Endothelial cell (in vitro differentiated cells): ENCODE measurements around the gene PCDHGB2. TPM values are rescaled to one million over a fixed set of nuclear protein-coding genes. Genes with fewer than 3 reads are reported as not detected.
"Not testable (repeated sequence)": the region's sequence is repeated elsewhere in the genome, so short reads cannot be mapped to it uniquely, and the experiment has no call there.

Experiments used
- DNase-seq: peaks from one replicate; pipeline ENCODE4 v3.0.0; 2021; ENCODE audit warnings: low spot score
- H3K27ac Mint-ChIP-seq: one replicate; pipeline ENCODE4 v1.8.0; 2021; ENCODE audit warnings: mixed read lengths, inconsistent platforms; ENCODE audit not compliant: unreplicated experiment
- H3K27me3 Mint-ChIP-seq: one replicate; pipeline ENCODE4 v1.8.0; 2021; ENCODE audit warnings: mild to moderate bottlenecking, moderate library complexity, mixed read lengths, inconsistent platforms; ENCODE audit not compliant: unreplicated experiment
- H3K36me3 Mint-ChIP-seq: one replicate; pipeline ENCODE4 v1.8.0; 2021; ENCODE audit warnings: mild to moderate bottlenecking, low read depth, mixed read lengths, inconsistent platforms; ENCODE audit not compliant: unreplicated experiment
- H3K4me1 Mint-ChIP-seq: one replicate; pipeline ENCODE4 v1.8.0; 2021; ENCODE audit warnings: mild to moderate bottlenecking, mixed read lengths, inconsistent platforms; ENCODE audit not compliant: unreplicated experiment
- H3K4me3 Mint-ChIP-seq: one replicate; pipeline ENCODE4 v1.8.0; 2021; ENCODE audit warnings: mild to moderate bottlenecking, mixed read lengths, inconsistent platforms; ENCODE audit not compliant: unreplicated experiment
- H3K9me3 Mint-ChIP-seq: one replicate; pipeline ENCODE4 v1.8.0; 2021; ENCODE audit warnings: mixed read lengths, inconsistent platforms; ENCODE audit not compliant: unreplicated experiment
- CTCF ChIP-seq: fragments of 200-600 bp; sonication (generic); IDR thresholded peaks from one replicate; pipeline ENCODE4 v1.5.0; 2021; ENCODE audit warnings: antibody characterized with exemption; ENCODE audit not compliant: unreplicated experiment
- total RNA-seq: library from RNA; stranded (reverse); fragmentation: NEBNext Ultra II Directional; extraction: Animal tissue kit (Norgen Biotek cat#: 25700); gene quantifications from one replicate; pipeline ENCODE4 v1.2.1, GENCODE V29; 2021; ENCODE audit not compliant: unreplicated experiment

PCDHGB2 gene
- total RNA-seq, 1 donor from 2014 or later: 11.1 TPM

GRCh38 chr5:141330299-141331080 lies 29.3 kb upstream of the PCDHGB2 start, which contains the start of gene PCDHGA1:
Gene PCDHGA1 (plus strand): TSS chr5:141330514.
- Mint-ChIP-seq H3K4me3 (peak within 1 kb of the TSS; percentile 51), H3K36me3 (peaks cover 31% of the 10 kb centered on the region), H3K27me3 (peaks cover 9% of the 10 kb centered on the region), H3K27ac (no peak within 1 kb of the TSS), H3K4me1 (no peaks in the 10 kb centered on the region), H3K9me3 (peaks cover 10% of the 10 kb centered on the region)
- peak; percentile 25 for DNase-seq
- TF ChIP-seq CTCF: peak; percentile 37

- H3K9me3 Mint-ChIP-seq: peaks cover 10% of the 10 kb centered on the region
Observed at GRCh38 chr5:141332571-141332970, 27.2 kb upstream of the PCDHGB2 start.

GRCh38 chr5:141338538-141339306 lies 21.1 kb upstream of the PCDHGB2 start, which contains the start of gene PCDHGA2:
Gene PCDHGA2 (plus strand): TSS chr5:141338760.
- no peak within 1 kb of the TSS for H3K27ac Mint-ChIP-seq
- H3K4me1 Mint-ChIP-seq: no peaks in the 10 kb centered on the region
- peaks cover 4% of the 10 kb centered on the region for H3K27me3 Mint-ChIP-seq
- DNase-seq: no peak
- peaks cover 22% of the 10 kb centered on the region for H3K36me3 Mint-ChIP-seq
- H3K4me3 Mint-ChIP-seq: no peak within 1 kb of the TSS
- no peak for TF ChIP-seq CTCF
- H3K9me3 Mint-ChIP-seq: peaks cover 30% of the 10 kb centered on the region

More at GRCh38 chr5:141332571-141332970, 27.2 kb upstream of the PCDHGB2 start:
- H3K4me3 Mint-ChIP-seq, DNase-seq, H3K4me1 Mint-ChIP-seq, H3K27ac Mint-ChIP-seq, H3K27me3 Mint-ChIP-seq: not testable (repeated sequence)
- H3K36me3 Mint-ChIP-seq: peaks cover 21% of the 10 kb centered on the region

GRCh38 chr5:141340781-141341354 lies 18.9 kb upstream of the PCDHGB2 start:
- not testable (repeated sequence) for DNase-seq, H3K27ac Mint-ChIP-seq, H3K4me1 Mint-ChIP-seq, H3K27me3 Mint-ChIP-seq, H3K4me3 Mint-ChIP-seq
- peaks cover 38% of the 10 kb centered on the region for H3K9me3 Mint-ChIP-seq
- H3K36me3 Mint-ChIP-seq: peaks cover 35% of the 10 kb centered on the region

GRCh38 chr5:141342773-141343172 lies 17.0 kb upstream of the PCDHGB2 start:
- TF ChIP-seq CTCF: no peak
- DNase-seq: no peak
- Mint-ChIP-seq H3K36me3 (peaks cover 46% of the 10 kb centered on the region), H3K4me3 (no peak overlapping the region), H3K27me3 (peaks cover 9% of the 10 kb centered on the region), H3K9me3 (peaks cover 48% of the 10 kb centered on the region), H3K4me1 (no peaks in the 10 kb centered on the region), H3K27ac (no peak overlapping the region)
